OCI-LY7 (cell line): ENCODE measurements around the gene ASCC1.

Source experiments
- CTCF ChIP-seq: fragments of 200-600 bp; sonication (generic); conservative IDR thresholded peaks from 2 replicates; pipeline ENCODE4 v1.5.1; 2014; ENCODE audit warnings: mild to moderate bottlenecking, antibody characterized with exemption, low read length, moderate library complexity, mixed read lengths
- EZH2phosphoT487 ChIP-seq: fragments of 200-600 bp; sonication (generic); IDR thresholded peaks from 2 replicates; pipeline ENCODE4 v1.6.1; 2018; ENCODE audit warnings: low read depth, borderline replicate concordance, mild to moderate bottlenecking, mixed run types, antibody characterized with exemption, low read length, moderate library complexity, mixed read lengths

- TF ChIP-seq CTCF (no peak), EZH2phosphoT487 (no peak)
These were observed 32.5 kb upstream of the ASCC1 start for GRCh38 chr10:72248468-72249151.
